Fibroblast of upper back skin (primary cell): ENCODE data around the gene TMC6.
"Not testable (repeated sequence)": the region's sequence is repeated elsewhere in the genome, so short reads cannot be mapped to it uniquely, and the experiment has no call there.

Experiments used
- DNase-seq: peaks from one replicate; pipeline ENCODE4 v3.0.0-alpha.2; 2013

The TMC6 gene

DNA sequence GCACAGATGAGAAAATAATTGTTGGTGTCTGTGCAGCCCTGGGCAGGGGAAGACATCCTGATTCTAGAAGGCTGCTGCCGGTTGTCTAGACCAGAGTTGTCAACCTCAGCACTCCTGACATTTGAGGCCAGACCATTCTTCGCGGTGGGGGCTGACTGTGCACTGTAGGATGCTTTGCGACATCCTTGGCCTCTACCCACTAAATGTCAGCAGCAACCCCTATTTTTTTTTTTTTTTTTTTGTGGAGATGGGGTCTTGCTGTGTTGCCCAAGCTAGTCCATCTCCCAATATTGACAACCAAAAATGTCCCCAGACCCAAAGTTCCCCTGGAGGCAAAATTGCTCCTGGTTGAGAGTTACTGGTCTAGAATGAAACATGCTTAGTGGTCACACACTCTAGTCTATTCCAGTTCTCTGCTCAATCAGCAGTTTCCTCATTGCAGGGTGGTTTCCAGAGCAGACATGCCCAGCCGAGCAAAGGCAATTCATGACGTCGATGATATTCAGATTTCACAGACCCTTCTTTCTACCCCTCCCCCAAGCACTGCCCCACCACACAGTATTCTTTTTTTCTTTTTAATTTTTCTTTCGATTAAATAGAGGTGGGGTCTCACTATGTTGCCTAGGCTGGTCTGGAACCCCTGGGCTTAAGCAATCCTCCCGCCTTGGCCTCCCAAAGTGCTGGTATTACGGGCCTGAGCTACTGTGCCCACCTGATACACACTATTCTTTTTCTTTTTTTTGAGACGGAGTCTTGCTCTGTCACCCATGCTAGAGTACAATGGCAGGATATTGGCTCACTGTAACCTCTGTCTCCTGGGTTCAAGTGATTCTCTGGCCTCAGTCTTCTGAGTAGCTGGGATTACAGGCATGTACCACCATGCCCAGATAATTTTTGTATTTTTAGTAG, 26.6 kb upstream of the TMC6 start:
- no peak for DNase-seq

- DNase-seq: peak; percentile 67
Measured at GRCh38 chr17:78151514-78152008, 23.0 kb upstream of the TMC6 start.

GRCh38 chr17:78148286-78149016, 19.9 kb upstream of the TMC6 start:
- DNase-seq: no peak

- DNase-seq: no peak
Measured at GRCh38 chr17:78147315-78147998, 18.9 kb upstream of the TMC6 start.

GRCh38 chr17:78146881-78147280, 18.3 kb upstream of the TMC6 start:
- no peak for DNase-seq

GRCh38 chr17:78146471-78146869, 17.9 kb upstream of the TMC6 start:
- DNase-seq: no peak

- no peak for DNase-seq
Measured at GRCh38 chr17:78144736-78145641, 16.4 kb upstream of the TMC6 start.

- DNase-seq: peak; percentile 66
Measured at GRCh38 chr17:78144147-78144719, 15.7 kb upstream of the TMC6 start.

GRCh38 chr17:78143214-78144146, 14.9 kb upstream of the TMC6 start:
- no peak for DNase-seq

GRCh38 chr17:78142119-78142861, 13.7 kb upstream of the TMC6 start:
- DNase-seq: peak; percentile 51

DNA sequence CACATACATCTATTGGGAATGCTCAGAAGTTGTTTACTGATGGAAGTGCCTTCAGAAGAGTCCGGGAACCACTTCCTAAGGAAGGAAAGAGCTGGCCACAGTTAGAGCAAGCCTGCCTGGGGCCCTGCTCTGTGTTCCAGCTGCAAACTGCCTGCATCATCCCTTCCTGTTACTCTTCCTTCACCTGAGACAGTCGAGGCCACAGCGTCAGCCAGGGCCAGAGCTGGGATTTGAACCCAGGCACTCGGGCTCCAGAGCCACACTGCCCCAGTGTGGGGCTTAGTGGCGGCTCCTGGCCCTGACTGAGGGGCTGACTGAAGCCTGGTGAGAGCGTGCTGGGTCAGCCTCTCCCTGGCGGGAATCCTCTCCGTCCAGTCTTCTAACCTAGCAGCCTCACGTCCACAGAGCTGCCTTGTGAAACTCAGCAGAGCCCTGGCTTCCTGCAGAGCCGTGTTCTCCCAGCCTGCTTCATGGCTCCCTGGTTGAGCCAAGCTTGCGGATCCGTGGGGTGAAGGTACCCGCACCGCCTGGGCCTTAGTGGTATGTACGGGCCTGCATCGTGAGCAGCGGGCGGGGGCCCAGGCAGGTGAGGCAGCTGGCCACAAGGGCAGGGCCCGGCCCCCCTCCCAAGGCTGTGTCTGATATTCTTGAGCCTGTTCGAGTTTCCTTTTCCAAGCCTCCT, 13.0 kb upstream of the TMC6 start:
- DNase-seq: no peak

GRCh38 chr17:78140169-78141051, 11.9 kb upstream of the TMC6 start:
- peak; percentile 55 for DNase-seq

GRCh38 chr17:78139861-78140168, 11.3 kb upstream of the TMC6 start:
- not testable (repeated sequence) for DNase-seq

- no peak for DNase-seq
Measured at GRCh38 chr17:78138204-78139060, 9.9 kb upstream of the TMC6 start.

DNA sequence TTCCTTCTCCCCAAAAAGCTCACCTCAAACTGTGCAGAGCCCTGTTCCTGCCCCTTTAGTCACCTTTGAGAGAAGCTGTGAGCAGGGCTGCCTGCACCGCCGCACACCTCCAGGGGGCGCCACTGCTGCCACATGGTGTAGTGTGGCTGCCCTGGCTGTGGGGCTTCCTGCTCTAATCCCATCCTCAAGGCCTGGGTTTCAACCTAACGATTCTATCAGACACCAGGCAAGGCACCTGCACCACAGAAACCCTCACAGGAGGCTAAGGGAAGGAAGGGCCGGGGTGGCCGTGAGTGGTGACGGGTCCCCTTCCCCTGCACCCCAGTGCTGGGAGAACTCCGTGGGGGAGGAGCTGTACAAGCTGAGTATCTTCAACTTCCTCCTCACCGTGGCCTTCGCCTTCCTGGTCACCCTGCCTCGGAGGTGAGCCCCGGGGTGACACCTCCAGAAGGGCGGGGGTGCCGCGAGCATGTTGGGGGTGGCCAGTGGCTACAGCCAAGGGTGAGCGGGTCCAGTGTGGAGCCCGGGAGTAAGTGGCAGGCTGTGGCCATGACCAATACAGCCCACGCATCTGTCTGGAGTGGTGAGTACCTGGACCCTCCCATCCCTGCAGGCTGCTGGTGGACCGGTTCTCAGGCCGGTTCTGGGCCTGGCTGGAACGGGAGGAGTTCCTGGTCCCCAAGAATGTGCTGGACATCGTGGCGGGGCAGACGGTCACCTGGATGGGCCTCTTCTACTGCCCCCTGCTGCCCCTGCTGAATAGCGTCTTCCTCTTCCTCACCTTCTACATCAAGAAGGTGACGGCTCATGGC, 9.0 kb upstream of the TMC6 start:
- DNase-seq: no peak

- DNase-seq: no peak
Measured at GRCh38 chr17:78135858-78136500, 7.4 kb upstream of the TMC6 start.
